Caco-2 (cell line): Measurements from ENCODE around the gene MTHFSD. TPM values are rescaled to one million over a fixed set of nuclear protein-coding genes. Genes with fewer than 3 reads are reported as not detected.

Experiments used
- BruUV-seq: library from RNA; stranded (reverse); fragments of 400-500 nt; replicated peaks from 2 replicates; lab custom pipeline; 2021; lab: Mats Ljungman, UMichigan
- CTCF ChIA-PET: fragments of 300-600 bp; sonication (Branson Sonifier 250); formaldehyde crosslinking; loops from one replicate; lab custom pipeline; 2022; ENCODE audit warnings: antibody characterized with exemption; lab: Charles Lee
- POLR2A ChIA-PET: fragments of 300-600 bp; sonication (Branson Sonifier 250); formaldehyde crosslinking; loops from one replicate; lab custom pipeline; 2022; ENCODE audit warnings: antibody characterized with exemption; lab: Charles Lee
- DNase-seq, 2 experiments: peaks; one replicate each; pipeline versions ENCODE4 v3.0.0 to v3.0.0-alpha.2; 2020 to 2022
- H3K27me3 ChIP-seq: replicated peaks from 2 replicates; pipeline ENCODE4 v1.6.0; 2011; ENCODE audit warnings: low read length; ENCODE audit not compliant: control insufficient read depth, insufficient read depth
- H3K36me3 ChIP-seq: 2 replicates; pipeline ENCODE4 v1.5.1; 2011; ENCODE audit warnings: low read length; ENCODE audit not compliant: control insufficient read depth, insufficient read depth
- H3K4me1 ChIP-seq: fragments of 250-450 bp; sonication (Bioruptor Pico); 2 replicates; pipeline ENCODE4 v1.5.1; 2020; ENCODE audit warnings: mild to moderate bottlenecking
- H3K4me3 ChIP-seq: 2 replicates; pipeline ENCODE4 v1.5.1; 2011; ENCODE audit warnings: low read depth, mild to moderate bottlenecking, control low read depth, low read length
- H3K9me3 ChIP-seq: fragments of 250-450 bp; sonication (Bioruptor Pico); 2 replicates; pipeline ENCODE4 v1.5.1; 2020; ENCODE audit warnings: mild to moderate bottlenecking, moderate library complexity
- H3K27ac Mint-ChIP-seq: one replicate; pipeline ENCODE4 v1.8.0; 2022; ENCODE audit warnings: mixed read lengths; ENCODE audit not compliant: unreplicated experiment
- H3K27me3 Mint-ChIP-seq: one replicate; pipeline ENCODE4 v1.8.0; 2022; ENCODE audit warnings: mixed read lengths; ENCODE audit not compliant: insufficient read depth, unreplicated experiment
- H3K36me3 Mint-ChIP-seq: one replicate; pipeline ENCODE4 v1.8.0; 2022; ENCODE audit warnings: mild to moderate bottlenecking, mixed read lengths; ENCODE audit not compliant: insufficient read depth, unreplicated experiment
- H3K4me1 Mint-ChIP-seq: one replicate; pipeline ENCODE4 v1.8.0; 2022; ENCODE audit warnings: low read depth, mixed read lengths; ENCODE audit not compliant: unreplicated experiment
- H3K4me3 Mint-ChIP-seq: one replicate; pipeline ENCODE4 v1.8.0; 2022; ENCODE audit warnings: mild to moderate bottlenecking, moderate library complexity, mixed read lengths; ENCODE audit not compliant: unreplicated experiment
- H3K9me3 Mint-ChIP-seq: one replicate; pipeline ENCODE4 v1.8.0; 2022; ENCODE audit warnings: mixed read lengths; ENCODE audit not compliant: unreplicated experiment
- CTCF ChIP-seq, 2 experiments: fragments of 200-600 bp in 1 of 2; IDR thresholded peaks; 1 replicate in 1 of 2; 2 replicates in 1 of 2; pipeline versions ENCODE4 v1.5.1 to v1.8.0; 2011 to 2022; ENCODE audit warnings: antibody characterized with exemption in 1 of 2, control low read depth in 1 of 2, inconsistent platforms in 1 of 2, low read depth in 1 of 2, low read length in 1 of 2, mild to moderate bottlenecking in 1 of 2, moderate library complexity in 1 of 2; ENCODE audit not compliant: insufficient read depth in 1 of 2, severe bottlenecking in 1 of 2, unreplicated experiment in 1 of 2
- intact Hi-C: fragments of 100-400 bp; cut with micrococcal nuclease; formaldehyde crosslinking; loops from one replicate; pipeline ENCODE4 v1.10.0; 2022; ENCODE audit not compliant: unreplicated experiment
- total RNA-seq: library from RNA; stranded (reverse); gene quantifications from 2 replicates; pipeline ENCODE4 v1.2.3, GENCODE V29; 2022

The MTHFSD gene
- total RNA-seq, 1 experiment from 2014 or later: 33.0 TPM

GRCh38 chr16:86585821-86586611 is 31.0 kb upstream of the MTHFSD start:
- BruUV-seq: no TSS peak
- H3K4me3 ChIP-seq: no peak overlapping the region
- Mint-ChIP-seq H3K27ac (no peak overlapping the region), H3K4me1 (no peaks in the 10 kb centered on the region), H3K27me3 (peaks cover 9% of the 10 kb centered on the region), H3K4me3 (no peak overlapping the region), H3K9me3 (no peaks in the 10 kb centered on the region), H3K36me3 (no peaks in the 10 kb centered on the region)
- no peak for TF ChIP-seq CTCF (IDR thresholded peaks at IDR 0.05; ENCODE audit: insufficient read depth in 1 of 2, low read depth in 1 of 2, low read length in 1 of 2, severe bottlenecking in 1 of 2, unreplicated experiment in 1 of 2)
- no peaks in the 10 kb centered on the region for H3K36me3 ChIP-seq
- no peak for DNase-seq
- H3K4me1 ChIP-seq: no peaks in the 10 kb centered on the region
- intact Hi-C loops: no loop called here
- no peaks in the 10 kb centered on the region for H3K9me3 ChIP-seq
- CTCF ChIA-PET: no interaction called here
- POLR2A ChIA-PET: no interaction called here
- no peaks in the 10 kb centered on the region for H3K27me3 ChIP-seq

DNA sequence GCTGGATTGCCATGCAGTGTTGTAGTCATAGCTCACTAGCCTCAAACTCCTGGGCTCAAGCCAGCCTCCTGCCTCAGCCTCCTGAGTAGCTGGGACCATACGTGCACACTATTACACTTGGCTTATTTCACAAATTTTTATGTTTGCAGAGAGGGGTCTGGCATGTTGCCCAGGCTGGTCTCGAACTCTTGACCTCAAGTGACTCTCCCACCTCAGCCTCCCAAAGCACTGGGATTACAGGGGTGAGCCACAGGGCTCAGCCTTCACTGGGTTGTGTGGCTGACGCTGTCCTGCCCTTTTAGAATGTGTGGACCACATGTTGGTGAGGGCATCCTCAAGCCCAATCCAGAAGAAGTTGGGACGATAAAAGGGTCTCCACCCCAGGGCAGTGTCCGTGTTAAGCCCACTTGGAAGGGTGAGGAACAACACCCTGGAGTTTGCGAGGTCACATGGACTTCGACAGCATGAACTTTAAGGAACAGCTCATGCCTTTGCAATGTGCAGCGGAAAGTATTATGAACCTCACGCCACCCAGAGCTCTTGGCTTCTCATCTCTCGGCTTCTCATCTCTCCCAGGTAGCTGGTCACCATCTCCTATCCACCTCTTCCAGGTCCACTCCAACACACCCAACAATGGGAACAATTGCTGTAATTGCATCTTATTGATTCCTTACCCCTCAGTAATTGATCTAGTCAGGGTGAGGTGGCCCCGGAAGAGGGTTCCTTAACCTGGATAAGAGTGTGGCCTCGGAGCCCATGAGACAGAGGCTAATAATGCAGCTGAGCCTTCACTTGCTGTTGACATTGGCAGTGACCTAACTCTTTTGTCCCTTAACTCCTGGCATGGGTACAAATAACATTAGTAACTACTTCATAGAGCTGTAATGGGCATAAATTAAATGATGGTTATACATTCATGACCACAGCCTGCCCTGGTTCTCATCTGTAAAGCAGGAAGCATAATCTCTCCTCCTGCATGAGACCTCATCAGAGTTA is 30.0 kb upstream of the MTHFSD start:
- DNase-seq: no peak
- H3K36me3 ChIP-seq: no peaks in the 10 kb centered on the region
- Mint-ChIP-seq H3K36me3 (no peaks in the 10 kb centered on the region), H3K27me3 (peaks cover 14% of the 10 kb centered on the region), H3K4me1 (no peaks in the 10 kb centered on the region), H3K4me3 (no peak overlapping the region), H3K9me3 (no peaks in the 10 kb centered on the region), H3K27ac (no peak overlapping the region)
- H3K4me1 ChIP-seq: no peaks in the 10 kb centered on the region
- ChIA-PET CTCF (no interaction called here), POLR2A (no interaction called here)
- H3K9me3 ChIP-seq: no peaks in the 10 kb centered on the region
- no peak overlapping the region for H3K4me3 ChIP-seq
- intact Hi-C loops: no loop called here
- TF ChIP-seq CTCF (IDR thresholded peaks at IDR 0.05; ENCODE audit: insufficient read depth in 1 of 2, low read depth in 1 of 2, low read length in 1 of 2, severe bottlenecking in 1 of 2, unreplicated experiment in 1 of 2): no peak
- BruUV-seq: no TSS peak
- H3K27me3 ChIP-seq: no peaks in the 10 kb centered on the region

DNA sequence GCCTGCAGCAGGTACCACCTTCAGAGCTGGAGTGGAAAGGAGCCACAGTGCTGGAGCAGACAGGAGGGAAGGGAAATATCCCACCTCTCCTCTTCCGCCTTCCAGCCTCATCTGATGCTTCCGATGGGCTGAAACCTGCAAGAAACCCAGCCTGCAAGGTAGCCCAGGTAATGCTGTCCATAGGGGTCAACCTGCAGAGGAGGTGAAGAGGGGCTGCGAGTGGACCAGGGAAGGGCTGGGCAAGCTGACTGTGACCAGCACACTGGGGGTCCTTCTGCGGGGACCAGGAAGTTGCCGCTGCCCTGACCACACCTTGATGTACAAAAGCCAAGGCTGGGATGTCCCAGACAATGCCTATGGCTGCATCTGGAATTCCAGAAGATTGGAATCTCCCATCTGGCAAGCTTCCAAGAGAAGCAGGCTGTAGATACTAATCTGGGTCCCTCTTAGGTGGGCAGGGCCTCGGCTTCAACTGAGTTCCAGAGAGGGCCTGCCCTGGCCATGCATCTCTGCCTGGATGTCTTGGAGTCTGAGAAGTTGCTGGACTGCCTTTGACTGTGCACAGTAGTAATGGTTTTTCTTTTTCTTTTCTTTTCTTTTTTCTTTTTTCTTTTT is 29.1 kb upstream of the MTHFSD start:
- Histone ChIP-seq H3K27me3 (no peaks in the 10 kb centered on the region), H3K9me3 (no peaks in the 10 kb centered on the region), H3K4me1 (no peaks in the 10 kb centered on the region), H3K4me3 (no peak overlapping the region), H3K36me3 (no peaks in the 10 kb centered on the region)
- no TSS peak for BruUV-seq
- Mint-ChIP-seq H3K4me3 (no peak overlapping the region), H3K4me1 (no peaks in the 10 kb centered on the region), H3K9me3 (no peaks in the 10 kb centered on the region), H3K27ac (no peak overlapping the region), H3K27me3 (peaks cover 17% of the 10 kb centered on the region), H3K36me3 (no peaks in the 10 kb centered on the region)
- no peak for DNase-seq
- no peak for TF ChIP-seq CTCF (IDR thresholded peaks at IDR 0.05; ENCODE audit: insufficient read depth in 1 of 2, low read depth in 1 of 2, low read length in 1 of 2, severe bottlenecking in 1 of 2, unreplicated experiment in 1 of 2)
- POLR2A ChIA-PET: no interaction called here
- intact Hi-C loops: no loop called here
- CTCF ChIA-PET: no interaction called here
